T47D (cell line): ENCODE measurements around the gene GBF1.

Experiments used
- DNase-seq, 2 experiments: peaks; one replicate each; pipeline versions ENCODE4 v3.0.0 to v3.0.0-alpha.2; 2011 to 2012; ENCODE audit warnings: low read depth in 1 of 2, low spot score in 1 of 2
- JUND ChIP-seq: IDR thresholded peaks from 2 replicates; pipeline ENCODE4 v1.6.1; 2012; ENCODE audit warnings: low read depth
- in situ Hi-C: cut with HindIII; loops from 2 replicates; pipeline ENCODE4 v1.10.0; 2016; ENCODE audit warnings: low sequenced_read_pairs, low pct_unique_long_range_greater_than_20kb

GBF1 gene

DNA sequence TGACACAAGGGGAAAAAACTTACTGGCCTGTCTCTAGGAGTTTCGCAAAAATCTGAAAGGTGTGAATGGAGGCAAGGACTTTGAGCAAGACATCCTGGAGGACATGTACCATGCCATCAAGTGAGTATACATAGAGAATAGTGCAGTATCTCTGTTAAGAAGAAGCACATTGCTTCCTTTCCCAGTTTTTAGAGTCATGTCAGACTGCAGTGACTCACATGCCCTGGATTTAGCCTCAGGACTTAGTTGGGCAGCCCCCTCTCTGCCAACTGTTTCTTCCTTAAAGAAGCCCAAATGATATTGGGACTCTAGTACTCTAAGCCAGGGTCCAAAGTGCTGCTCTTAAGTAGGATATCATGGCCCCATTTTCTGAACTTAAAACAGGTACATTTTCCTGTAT, 122.1 kb downstream of the GBF1 start:
- no peak for TF ChIP-seq JUND
- in situ Hi-C loops = no loop called here
- DNase-seq = no peak

DNA sequence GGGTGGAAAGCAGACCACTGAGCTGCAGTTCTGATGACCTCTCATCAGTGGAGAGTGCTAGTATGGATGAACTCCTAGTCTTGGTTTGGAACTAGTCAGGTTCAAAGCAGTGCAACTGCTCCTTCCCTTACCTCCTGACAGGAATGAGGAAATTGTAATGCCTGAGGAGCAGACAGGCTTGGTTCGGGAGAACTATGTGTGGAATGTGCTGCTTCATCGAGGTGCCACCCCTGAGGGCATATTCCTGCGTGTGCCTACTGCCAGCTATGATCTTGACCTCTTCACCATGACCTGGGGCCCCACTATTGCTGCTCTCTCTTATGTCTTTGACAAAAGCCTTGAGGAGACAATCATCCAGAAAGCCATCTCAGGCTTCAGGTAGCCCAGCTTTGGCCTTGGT, 122.7 kb downstream of the GBF1 start:
- in situ Hi-C loops = no loop called here
- 0 out of 2 replicates have a peak, but pooled peaks have one; percentile 34 for TF ChIP-seq JUND
- peak; percentile 78 to 97 for DNase-seq

DNA sequence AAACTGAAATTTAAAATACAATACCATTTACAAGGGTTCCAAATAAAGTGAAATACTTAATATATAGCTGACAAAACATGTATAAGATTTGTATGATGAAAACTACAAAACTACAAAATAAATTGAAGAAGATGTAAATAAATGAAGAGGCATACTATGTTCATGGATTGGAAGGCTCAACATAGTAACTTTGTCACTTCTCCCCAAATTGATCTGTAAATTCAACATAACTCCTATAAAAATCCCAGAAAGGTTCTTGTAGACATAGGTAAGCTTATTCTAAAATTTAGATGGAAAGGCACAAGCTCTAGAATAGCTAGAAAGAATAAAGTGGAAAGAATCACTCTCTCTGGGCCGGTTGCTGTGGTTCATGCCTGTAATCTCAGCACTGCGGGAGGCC, 126.0 kb downstream of the GBF1 start:
- in situ Hi-C loops = no loop called here
- no peak for TF ChIP-seq JUND

DNA sequence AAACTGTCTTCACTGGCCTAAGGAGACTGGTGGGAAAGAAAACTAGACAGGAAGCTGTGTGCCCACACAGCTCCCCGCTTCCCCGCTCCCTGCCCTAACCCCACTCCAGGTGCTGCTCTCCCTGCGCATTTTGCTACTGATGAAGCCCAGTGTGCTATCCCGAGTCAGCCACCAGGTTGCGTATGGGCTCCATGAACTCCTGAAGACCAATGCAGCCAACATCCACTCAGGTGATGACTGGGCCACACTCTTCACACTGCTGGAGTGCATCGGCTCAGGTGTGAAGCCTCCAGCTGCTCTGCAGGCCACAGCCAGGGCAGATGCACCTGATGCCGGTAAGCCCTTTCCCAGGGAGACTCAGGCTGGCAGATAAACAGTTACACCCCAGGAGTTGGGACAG, 129.9 kb downstream of the GBF1 start:
- peak in 1 of 2 experiments; percentile 39 for DNase-seq
- in situ Hi-C loops = no loop called here
- no peak for TF ChIP-seq JUND

More for the DNA sequence above, 126.0 kb downstream of the GBF1 start:
- no peak for DNase-seq

DNA sequence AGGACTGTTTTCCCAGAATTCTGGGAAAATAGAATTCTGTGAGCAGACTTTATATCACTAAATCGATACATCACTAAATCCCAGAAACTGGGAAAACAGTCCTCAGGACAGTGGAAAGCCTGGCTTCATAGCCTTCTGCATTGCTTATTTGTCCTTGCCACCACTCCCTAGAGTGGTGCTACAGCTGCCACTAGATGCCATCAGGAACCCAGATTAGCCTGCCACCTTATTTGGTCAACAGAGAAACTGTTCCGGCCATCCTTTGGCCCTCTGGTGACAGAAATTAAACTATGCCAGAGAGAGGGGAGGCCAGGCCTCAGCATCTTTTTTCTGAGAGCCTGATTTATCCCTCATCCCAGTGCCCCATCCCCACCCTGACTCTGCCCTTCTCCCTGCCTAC, 130.5 kb downstream of the GBF1 start:
- no peak for DNase-seq
- in situ Hi-C loops = no loop called here
- no peak for TF ChIP-seq JUND

DNA sequence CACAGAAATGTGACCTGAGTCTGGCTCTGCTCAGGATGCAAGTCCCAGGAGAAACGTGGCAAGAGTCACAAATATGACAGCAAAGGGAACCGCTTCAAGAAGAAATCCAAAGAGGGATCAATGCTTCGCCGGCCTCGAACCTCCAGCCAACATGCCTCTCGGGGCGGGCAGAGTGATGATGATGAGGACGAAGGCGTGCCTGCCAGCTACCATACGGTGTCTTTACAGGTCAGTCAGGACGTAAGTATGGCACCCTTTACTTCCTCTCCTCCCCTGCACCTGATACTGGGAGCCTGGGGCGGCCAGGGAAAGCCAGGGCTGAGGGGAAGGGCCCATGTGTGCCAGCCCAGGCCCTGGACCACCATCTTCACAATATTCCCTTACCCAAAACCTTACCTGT, 131.6 kb downstream of the GBF1 start:
- no peak for TF ChIP-seq JUND
- in situ Hi-C loops = no loop called here
- no peak for DNase-seq

DNA sequence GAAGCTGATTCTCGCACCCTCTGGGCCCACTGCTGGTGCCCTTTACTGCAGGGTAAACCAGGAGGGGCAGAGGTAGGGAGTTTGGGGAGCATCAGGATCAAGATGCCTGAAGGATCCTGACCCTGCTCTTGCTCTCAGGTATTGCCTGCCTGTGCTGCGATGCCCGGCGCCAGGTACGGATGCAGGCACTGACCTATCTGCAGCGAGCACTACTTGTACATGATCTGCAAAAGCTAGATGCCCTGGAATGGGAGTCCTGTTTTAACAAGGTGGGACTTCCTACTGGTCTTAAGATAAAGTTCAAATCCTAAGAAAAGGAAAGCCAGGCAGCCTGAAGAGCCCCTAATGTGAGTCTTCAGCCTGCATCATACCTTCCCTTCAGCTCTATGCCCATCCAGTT, 134.1 kb downstream of the GBF1 start:
- in situ Hi-C loops = no loop called here
- no peak for DNase-seq
- no peak for TF ChIP-seq JUND

DNA sequence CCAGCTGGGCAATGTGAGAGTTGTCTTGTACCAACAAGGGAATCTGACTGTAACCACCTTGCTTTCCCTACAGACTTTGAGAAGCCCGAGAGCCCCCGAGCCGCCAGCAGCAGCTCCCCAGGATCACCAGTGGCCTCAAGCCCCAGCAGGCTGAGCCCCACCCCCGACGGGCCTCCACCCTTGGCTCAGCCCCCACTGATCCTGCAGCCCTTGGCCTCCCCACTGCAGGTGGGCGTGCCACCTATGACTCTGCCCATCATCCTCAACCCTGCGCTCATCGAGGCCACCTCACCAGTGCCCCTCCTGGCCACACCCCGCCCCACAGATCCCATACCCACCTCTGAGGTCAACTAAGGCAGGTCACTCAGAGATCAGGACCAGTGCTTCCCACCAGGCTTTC, 136.7 kb downstream of the GBF1 start:
- no peak for DNase-seq
- in situ Hi-C loops = no loop called here
- TF ChIP-seq JUND = no peak

DNA sequence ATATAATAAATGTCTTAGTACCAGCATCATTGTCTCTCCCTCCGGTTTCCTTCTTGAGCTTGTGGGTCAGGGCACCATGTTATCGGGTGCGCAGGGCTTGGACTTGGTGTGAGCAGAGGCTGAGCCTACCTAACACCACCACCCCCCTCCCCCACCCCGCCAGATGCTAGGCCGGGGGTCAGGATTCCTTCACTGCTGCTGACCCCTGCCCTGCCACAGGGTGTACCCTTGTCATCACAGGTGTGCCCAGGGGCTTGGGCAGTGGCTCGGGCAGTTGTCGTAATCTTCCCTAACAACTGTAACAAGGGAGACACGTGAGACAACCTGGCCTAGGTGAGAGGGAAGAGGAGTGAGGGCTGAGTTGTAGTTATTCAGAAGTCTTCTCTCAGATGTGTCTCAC, 137.5 kb downstream of the GBF1 start:
- no peak for DNase-seq
- TF ChIP-seq JUND = no peak
- in situ Hi-C loops = no loop called here

DNA sequence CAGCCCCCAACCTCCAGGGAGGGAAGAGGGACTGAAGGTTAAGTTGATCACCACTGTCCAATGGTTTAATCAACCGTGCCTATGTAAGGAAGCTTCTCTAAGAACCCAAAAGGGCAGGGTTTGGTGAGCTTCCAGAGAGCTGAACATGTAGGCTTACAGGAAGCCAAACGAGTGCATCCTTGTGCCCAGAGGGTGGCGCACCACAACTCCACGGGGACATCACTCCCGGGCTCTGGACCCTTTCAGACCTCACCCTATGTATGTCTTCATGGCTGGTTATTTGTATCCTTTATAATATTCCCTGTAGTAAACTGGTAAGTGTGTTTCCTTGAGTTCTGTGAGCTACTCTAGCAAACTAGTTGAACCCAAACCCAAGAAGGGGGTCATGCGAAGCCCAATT, 138.7 kb downstream of the GBF1 start:
- DNase-seq = peak in 1 of 2 experiments; percentile 30
- no peak for TF ChIP-seq JUND
- in situ Hi-C loops = no loop called here

DNA sequence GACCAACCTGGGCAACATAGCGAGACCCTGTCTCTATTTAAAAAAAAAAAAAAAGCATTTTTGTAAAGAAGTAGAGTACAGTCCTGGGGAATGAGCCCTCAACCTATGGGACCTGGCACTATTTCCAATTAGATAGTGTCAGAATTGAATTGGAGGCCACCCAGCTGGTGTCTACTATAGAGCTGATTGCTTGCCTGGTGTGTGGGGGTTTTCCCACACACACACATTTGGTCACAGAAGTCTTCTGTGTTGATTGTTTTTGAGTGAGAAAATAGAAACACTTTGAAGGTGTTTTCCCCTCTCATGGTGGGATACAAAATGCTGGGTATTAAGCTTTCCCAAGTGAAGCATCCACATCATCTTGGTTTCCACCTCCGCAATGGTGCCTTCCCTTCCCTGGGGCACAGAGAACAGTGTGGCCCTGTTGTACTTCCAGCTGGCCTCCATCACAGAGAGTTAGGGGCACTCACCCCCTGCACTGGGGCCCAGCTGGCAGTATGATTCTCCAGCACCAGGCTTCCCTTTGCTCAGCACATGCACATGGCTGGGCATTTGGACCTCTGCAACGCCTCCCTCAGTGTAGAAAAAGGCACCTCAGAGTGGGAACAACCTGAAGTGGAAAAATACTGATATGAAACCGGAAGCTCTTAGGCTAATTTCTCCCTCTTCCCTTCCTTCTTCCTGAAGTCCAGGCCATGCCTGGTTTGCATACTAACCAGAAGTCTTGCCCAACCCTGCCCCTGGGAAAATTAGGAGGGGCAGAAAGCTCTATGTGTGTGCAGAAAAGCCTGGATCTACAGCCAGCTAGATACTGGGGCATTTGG, 139.5 kb downstream of the GBF1 start:
- no peak for TF ChIP-seq JUND
- DNase-seq = peak in 1 of 2 experiments; percentile 47
- in situ Hi-C loops = no loop called here

DNA sequence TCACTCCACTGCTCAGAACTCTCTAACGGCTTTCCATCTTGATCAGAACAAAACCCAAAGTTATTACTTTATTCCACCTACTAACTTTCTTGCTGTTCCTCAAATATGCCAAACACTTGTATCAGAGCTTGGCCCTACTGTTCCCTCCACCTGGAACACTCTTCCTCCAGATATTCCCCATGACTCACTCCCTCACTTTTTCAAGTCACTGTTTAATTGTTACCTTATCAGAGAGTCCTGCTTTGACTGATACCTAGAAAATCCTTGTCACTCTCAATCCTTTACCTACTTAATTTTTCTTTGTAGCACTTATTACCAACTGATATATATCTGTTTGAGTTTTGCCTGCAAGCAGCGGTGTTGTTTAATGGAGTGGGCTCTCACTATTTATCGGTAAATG, 144.6 kb downstream of the GBF1 start:
- TF ChIP-seq JUND = no peak
- in situ Hi-C loops = no loop called here
- DNase-seq = no peak

DNA sequence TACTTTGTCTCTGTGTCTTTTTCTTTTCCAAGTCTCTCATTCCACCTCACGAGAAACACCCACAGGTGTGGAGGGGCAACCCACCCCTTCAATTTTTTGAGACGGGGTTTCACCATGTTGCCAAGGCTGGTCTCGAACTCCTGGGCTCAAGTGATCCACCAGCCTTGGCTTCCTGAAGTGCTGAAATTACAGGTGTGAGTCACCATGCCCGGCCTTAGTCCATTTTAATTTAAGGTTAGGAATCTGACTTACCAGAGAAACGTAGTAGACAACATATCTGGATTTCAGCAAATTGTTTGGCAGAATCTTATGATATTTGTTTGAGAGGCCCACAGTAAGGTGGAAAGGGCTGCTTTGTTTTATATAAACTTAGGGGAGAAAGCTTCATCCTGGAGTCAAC, 147.0 kb downstream of the GBF1 start:
- no peak for DNase-seq
- in situ Hi-C loops = no loop called here
- TF ChIP-seq JUND = no peak
